ENCODE data around the gene ATG4C.
"Not testable (repeated sequence)": the region's sequence is repeated elsewhere in the genome, so short reads cannot be mapped to it uniquely, and the experiment has no call there.

ATG4C gene

GRCh38 chr1:62774971-62775595, 8.8 kb upstream of the ATG4C start:
- DNase-seq: no peak

- DNase-seq: no peak
These were observed 5.7 kb upstream of the ATG4C start for GRCh38 chr1:62778208-62778607.

GRCh38 chr1:62781841-62782543, 1.9 kb upstream of the ATG4C start:
- peak; percentile 77 for DNase-seq

GRCh38 chr1:62782544-62783212, 1.3 kb upstream of the ATG4C start:
- DNase-seq: not testable (repeated sequence)

- no peak for DNase-seq
These were observed 805 bp downstream of the ATG4C start for GRCh38 chr1:62784509-62785365.

- no peak for DNase-seq
These were observed 6.8 kb downstream of the ATG4C start for GRCh38 chr1:62790716-62791115.

- no peak for DNase-seq
These were observed 10.1 kb downstream of the ATG4C start for GRCh38 chr1:62794053-62794452.

GRCh38 chr1:62796221-62796620, 12.3 kb downstream of the ATG4C start:
- no peak for DNase-seq

- no peak for DNase-seq
These were observed 15.8 kb downstream of the ATG4C start for GRCh38 chr1:62799688-62800087.

GRCh38 chr1:62800281-62800680, 16.3 kb downstream of the ATG4C start:
- DNase-seq: no peak

- peak; percentile 51 for DNase-seq
These were observed 16.9 kb downstream of the ATG4C start for GRCh38 chr1:62800825-62801306.

GRCh38 chr1:62809788-62810187, 25.9 kb downstream of the ATG4C start:
- no peak for DNase-seq

- no peak for DNase-seq
These were observed 26.7 kb downstream of the ATG4C start for GRCh38 chr1:62810420-62811274.

- peak; percentile 9 for DNase-seq
These were observed 39.6 kb downstream of the ATG4C start for GRCh38 chr1:62823556-62823955.

- DNase-seq: peak; percentile 2
These were observed 43.0 kb downstream of the ATG4C start for GRCh38 chr1:62826901-62827300.

GRCh38 chr1:62827786-62828185, 43.9 kb downstream of the ATG4C start:
- DNase-seq: not testable (repeated sequence)

- no peak for DNase-seq
These were observed 48.3 kb downstream of the ATG4C start for GRCh38 chr1:62832276-62832675.

- no peak for DNase-seq
These were observed 49.6 kb downstream of the ATG4C start for GRCh38 chr1:62833529-62833928.

GRCh38 chr1:62834400-62834961, 50.5 kb downstream of the ATG4C start:
- DNase-seq: no peak

- no peak for DNase-seq
These were observed 53.1 kb downstream of the ATG4C start for GRCh38 chr1:62836856-62837540.

- DNase-seq: no peak
These were observed 56.6 kb downstream of the ATG4C start for GRCh38 chr1:62840555-62840954.
